ENCODE measurements around the gene TMEM163. TPM values are rescaled to one million over a fixed set of nuclear protein-coding genes. Genes with fewer than 3 reads are reported as not detected.

TMEM163 gene
- total RNA-seq, 4 donors from 2014 or later: 0.34 to 1.2 TPM; not detected in 2

- intact Hi-C loops (cut with DNase I; ENCODE audit: low total_unique reads): no loop called here
- Histone ChIP-seq H3K4me1 (no peaks in the 10 kb centered on the region), H3K27me3 (no peaks in the 10 kb centered on the region), H3K9me3 (peaks cover 0 to 7% of the 10 kb centered on the region in 2 donors), H3K4me3 (no peak overlapping the region), H3K27ac (no peak overlapping the region), H3K36me3 (no peaks in the 10 kb centered on the region)
- TF ChIP-seq CTCF (IDR thresholded peaks at IDR 0.05): no peak
- no peak for TF ChIP-seq POLR2A (IDR thresholded peaks at IDR 0.05)
- no peak for DNase-seq
Observed at GRCh38 chr2:134588556-134588955, 130.2 kb downstream of the TMEM163 start.

- Histone ChIP-seq H3K27me3 (no peaks in the 10 kb centered on the region), H3K27ac (no peak overlapping the region), H3K4me1 (no peaks in the 10 kb centered on the region), H3K9me3 (peaks cover 0 to 7% of the 10 kb centered on the region in 2 donors), H3K4me3 (no peak overlapping the region), H3K36me3 (no peaks in the 10 kb centered on the region)
- intact Hi-C loops (cut with DNase I; ENCODE audit: low total_unique reads): no loop called here
- TF ChIP-seq POLR2A (IDR thresholded peaks at IDR 0.05) (no peak), CTCF (IDR thresholded peaks at IDR 0.05) (no peak)
- no peak for DNase-seq
Observed at GRCh38 chr2:134586326-134586965, 132.4 kb downstream of the TMEM163 start.

GRCh38 chr2:134583997-134584520, 134.7 kb downstream of the TMEM163 start:
- intact Hi-C loops (cut with DNase I; ENCODE audit: low total_unique reads): no loop called here

GRCh38 chr2:134583462-134583861, 135.3 kb downstream of the TMEM163 start:
- DNase-seq: no peak
- Histone ChIP-seq H3K4me1 (no peaks in the 10 kb centered on the region), H3K9me3 (no peaks in the 10 kb centered on the region), H3K27ac (no peak overlapping the region), H3K27me3 (no peaks in the 10 kb centered on the region), H3K36me3 (no peaks in the 10 kb centered on the region), H3K4me3 (no peak overlapping the region)
- TF ChIP-seq CTCF (IDR thresholded peaks at IDR 0.05) (no peak), POLR2A (IDR thresholded peaks at IDR 0.05) (no peak)
- intact Hi-C loops (cut with DNase I; ENCODE audit: low total_unique reads): no loop called here

More at GRCh38 chr2:134583997-134584520, 134.7 kb downstream of the TMEM163 start:
- H3K27ac ChIP-seq: no peak overlapping the region
- H3K4me1 ChIP-seq: no peaks in the 10 kb centered on the region
- DNase-seq: no peak
- no peaks in the 10 kb centered on the region for H3K36me3 ChIP-seq
- no peaks in the 10 kb centered on the region for H3K9me3 ChIP-seq
- no peak overlapping the region for H3K4me3 ChIP-seq
- TF ChIP-seq CTCF (IDR thresholded peaks at IDR 0.05): no peak
- TF ChIP-seq POLR2A (IDR thresholded peaks at IDR 0.05): no peak
- no peaks in the 10 kb centered on the region for H3K27me3 ChIP-seq

- intact Hi-C loops (cut with DNase I; ENCODE audit: low total_unique reads): no loop called here
- TF ChIP-seq POLR2A (IDR thresholded peaks at IDR 0.05) (no peak), CTCF (IDR thresholded peaks at IDR 0.05) (no peak)
- Histone ChIP-seq H3K36me3 (no peaks in the 10 kb centered on the region), H3K9me3 (no peaks in the 10 kb centered on the region), H3K27ac (no peak overlapping the region), H3K4me3 (no peak overlapping the region), H3K4me1 (no peaks in the 10 kb centered on the region), H3K27me3 (no peaks in the 10 kb centered on the region)
- DNase-seq: no peak
Observed at GRCh38 chr2:134582547-134582899, 136.3 kb downstream of the TMEM163 start.

Measured in uterus (tissue), 4 donors.